GM23248 (cell line): Measurements from ENCODE around the gene LLGL1. TPM values are rescaled to one million over a fixed set of nuclear protein-coding genes. Genes with fewer than 3 reads are reported as not detected.

Experiments
- DNase-seq: peaks from one replicate; pipeline ENCODE4 v3.0.0-alpha.2; 2015
- H2AFZ ChIP-seq: fragments of 200-600 bp; sonication (generic); 2 replicates; pipeline ENCODE4 v1.6.1; 2016; ENCODE audit warnings: antibody characterized with exemption
- H3F3A ChIP-seq: fragments of 200-600 bp; sonication (generic); 2 replicates; pipeline ENCODE4 v1.6.1; 2016; ENCODE audit warnings: mild to moderate bottlenecking, antibody characterized with exemption, mixed run types; ENCODE audit not compliant: insufficient read depth
- H3K27ac ChIP-seq: fragments of 200-600 bp; sonication (generic); 2 replicates; pipeline ENCODE4 v1.5.1; 2016; ENCODE audit warnings: mild to moderate bottlenecking
- H3K27me3 ChIP-seq: fragments of 200-600 bp; sonication (generic); replicated peaks from 2 replicates; pipeline ENCODE4 v1.6.1; 2016; ENCODE audit warnings: mild to moderate bottlenecking; ENCODE audit not compliant: insufficient read depth
- H3K36me3 ChIP-seq: fragments of 200-600 bp; sonication (generic); 2 replicates; pipeline ENCODE4 v1.6.1; 2016; ENCODE audit warnings: low read depth, mild to moderate bottlenecking
- H3K4me1 ChIP-seq: fragments of 200-600 bp; sonication (generic); 2 replicates; pipeline ENCODE4 v1.6.1; 2016; ENCODE audit warnings: mild to moderate bottlenecking; ENCODE audit not compliant: insufficient read depth
- H3K4me2 ChIP-seq: fragments of 200-600 bp; sonication (generic); one replicate; pipeline ENCODE4 v1.6.1; 2016; ENCODE audit warnings: mild to moderate bottlenecking; ENCODE audit not compliant: unreplicated experiment
- H3K4me3 ChIP-seq: fragments of 200-600 bp; sonication (generic); 2 replicates; pipeline ENCODE4 v1.5.1; 2016; ENCODE audit warnings: mild to moderate bottlenecking
- H3K79me2 ChIP-seq: fragments of 200-600 bp; sonication (generic); 2 replicates; pipeline ENCODE4 v1.6.1; 2016; ENCODE audit warnings: mild to moderate bottlenecking; ENCODE audit not compliant: insufficient read depth
- H3K9ac ChIP-seq: fragments of 200-600 bp; sonication (generic); 2 replicates; pipeline ENCODE4 v1.6.1; 2016; ENCODE audit warnings: mild to moderate bottlenecking
- H3K9me2 ChIP-seq: fragments of 200-600 bp; sonication (generic); 2 replicates; pipeline ENCODE4 v1.6.1; 2016; ENCODE audit warnings: mixed run types, mild to moderate bottlenecking, moderate library complexity; ENCODE audit not compliant: insufficient read depth
- H3K9me3 ChIP-seq: fragments of 200-600 bp; sonication (generic); one replicate; pipeline ENCODE4 v1.6.1; 2017; ENCODE audit warnings: low read depth
- H4K20me1 ChIP-seq: fragments of 200-600 bp; sonication (generic); 2 replicates; pipeline ENCODE4 v1.6.0; 2016; ENCODE audit not compliant: insufficient read depth
- EZH2 ChIP-seq: fragments of 200-600 bp; sonication (generic); IDR thresholded peaks from 2 replicates; pipeline ENCODE4 v1.6.1; 2018; ENCODE audit warnings: antibody characterized with exemption, mild to moderate bottlenecking; ENCODE audit not compliant: insufficient read depth, poor library complexity, severe bottlenecking
- EZH2phosphoT487 ChIP-seq: fragments of 200-600 bp; sonication (generic); IDR thresholded peaks from 2 replicates; pipeline ENCODE4 v1.6.1; 2018; ENCODE audit warnings: antibody characterized with exemption, moderate library complexity, mild to moderate bottlenecking, low read depth; ENCODE audit not compliant: insufficient read depth
- WGBS, 2 experiments: methylation state at CpG; one replicate each; pipeline ENCODE4 v1.1.6; 2015 to 2017; ENCODE audit warnings: low lambda C conversion rate in 2 of 2, low coverage in 1 of 2; ENCODE audit errors: missing lambda C conversion rate in 2 of 2; 5-methylcytosine and 5-hydroxymethylcytosine counted together
- in situ Hi-C: fragments of 300-500 bp; cut with MboI; formaldehyde crosslinking; loops from 2 replicates; pipeline ENCODE4 v1.15.0; 2020
- polyA plus RNA-seq: library from polyadenylated mRNA; unstranded; fragments of >200 nt; fragmentation: Nextera tagmentation; extraction: Ambion mirVana; gene quantifications from 2 replicates; pipeline ENCODE4 v1.2.1, GENCODE V29; 2016
- total RNA-seq: library from RNA; depleted of rRNA; stranded (reverse); fragments of >200 nt; shearing (Covaris generic); gene quantifications from 2 replicates; pipeline ENCODE4 v1.2.3, GENCODE V29; 2014

Gene LLGL1
- total and polyA plus RNA-seq, 2 experiments from 2014 or later = 3.5 to 40.3 TPM

- H3K36me3 ChIP-seq = no peaks in the 10 kb centered on the region
- H2AFZ ChIP-seq = no peak overlapping the region
- no peaks in the 10 kb centered on the region for H3K27me3 ChIP-seq
- no peak overlapping the region for H3K9ac ChIP-seq
- H3K27ac ChIP-seq = no peak overlapping the region
- no peak for TF ChIP-seq EZH2
- no peak for TF ChIP-seq EZH2phosphoT487
- no peaks in the 10 kb centered on the region for H3K9me2 ChIP-seq
- no peaks in the 10 kb centered on the region for H4K20me1 ChIP-seq
- H3K4me2 ChIP-seq = no peak overlapping the region
- no peaks in the 10 kb centered on the region for H3K9me3 ChIP-seq
- H3K4me1 ChIP-seq = peaks cover 25% of the 10 kb centered on the region
- in situ Hi-C loops = no loop called here
- 97% methylated on average over 4 of the region's 4 CpGs for WGBS, 2 experiments
- no peak overlapping the region for H3K4me3 ChIP-seq
- peaks cover 32% of the 10 kb centered on the region for H3K79me2 ChIP-seq
- H3F3A ChIP-seq = peaks cover 5% of the 10 kb centered on the region
- DNase-seq = no peak
Observed at GRCh38 chr17:18224053-18224386, 1.4 kb upstream of the LLGL1 start.

DNA sequence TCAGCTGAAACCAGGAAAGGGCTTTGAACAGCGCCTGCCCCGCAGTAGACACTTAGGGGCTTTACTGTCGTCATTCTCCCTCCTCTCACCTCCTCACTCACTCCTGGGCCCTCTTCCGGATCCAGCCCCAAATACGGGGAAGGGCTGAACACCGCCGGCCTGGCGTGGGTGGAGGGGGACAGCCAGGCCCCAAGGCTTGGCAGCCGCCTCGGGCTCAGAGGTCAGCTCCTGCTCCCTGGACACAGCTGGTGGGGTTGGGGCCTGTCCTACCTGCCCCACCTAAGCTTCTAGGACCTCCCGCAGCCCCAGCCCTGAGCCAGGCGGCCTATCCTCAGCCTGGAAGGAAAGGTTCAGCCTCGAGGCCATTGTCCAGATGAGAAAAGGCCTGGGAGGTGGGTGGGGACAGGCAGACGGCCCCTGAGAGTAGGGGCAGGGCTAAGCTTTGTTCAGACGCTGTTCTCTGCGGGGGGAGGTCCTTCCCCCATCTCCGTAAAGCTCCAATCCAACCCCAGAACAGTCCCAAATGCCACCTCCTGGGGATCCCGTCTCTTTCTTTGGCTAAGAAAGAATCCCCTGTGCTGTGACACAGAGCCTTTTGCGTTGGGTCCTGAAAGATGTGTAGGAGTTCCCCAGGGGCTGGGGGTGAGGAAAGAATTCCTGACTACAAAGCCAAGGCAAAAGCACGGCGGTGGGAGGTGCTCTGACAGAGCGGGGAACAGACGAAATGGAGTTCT, 881 bp upstream of the LLGL1 start:
- H3K9me2 ChIP-seq = no peaks in the 10 kb centered on the region
- no peak overlapping the region for H3K27ac ChIP-seq
- no peak for TF ChIP-seq EZH2phosphoT487
- TF ChIP-seq EZH2 = no peak
- H2AFZ ChIP-seq = peak overlapping the region; percentile 82
- H3K4me2 ChIP-seq = peak overlapping the region; percentile 86
- peak overlapping the region; percentile 55 for H3K4me3 ChIP-seq
- H3K9ac ChIP-seq = peak overlapping the region; percentile 50
- in situ Hi-C loops = no loop called here
- no peaks in the 10 kb centered on the region for H3K27me3 ChIP-seq
- peaks cover 38% of the 10 kb centered on the region for H3K79me2 ChIP-seq
- 49 to 52% methylated on average over 22 to 23 of the region's 23 CpGs for WGBS, 2 experiments
- peaks cover 21% of the 10 kb centered on the region for H3K4me1 ChIP-seq
- H3K9me3 ChIP-seq = no peaks in the 10 kb centered on the region
- no peaks in the 10 kb centered on the region for H4K20me1 ChIP-seq
- H3F3A ChIP-seq = peaks cover 5% of the 10 kb centered on the region
- DNase-seq = no peak
- no peaks in the 10 kb centered on the region for H3K36me3 ChIP-seq

DNA sequence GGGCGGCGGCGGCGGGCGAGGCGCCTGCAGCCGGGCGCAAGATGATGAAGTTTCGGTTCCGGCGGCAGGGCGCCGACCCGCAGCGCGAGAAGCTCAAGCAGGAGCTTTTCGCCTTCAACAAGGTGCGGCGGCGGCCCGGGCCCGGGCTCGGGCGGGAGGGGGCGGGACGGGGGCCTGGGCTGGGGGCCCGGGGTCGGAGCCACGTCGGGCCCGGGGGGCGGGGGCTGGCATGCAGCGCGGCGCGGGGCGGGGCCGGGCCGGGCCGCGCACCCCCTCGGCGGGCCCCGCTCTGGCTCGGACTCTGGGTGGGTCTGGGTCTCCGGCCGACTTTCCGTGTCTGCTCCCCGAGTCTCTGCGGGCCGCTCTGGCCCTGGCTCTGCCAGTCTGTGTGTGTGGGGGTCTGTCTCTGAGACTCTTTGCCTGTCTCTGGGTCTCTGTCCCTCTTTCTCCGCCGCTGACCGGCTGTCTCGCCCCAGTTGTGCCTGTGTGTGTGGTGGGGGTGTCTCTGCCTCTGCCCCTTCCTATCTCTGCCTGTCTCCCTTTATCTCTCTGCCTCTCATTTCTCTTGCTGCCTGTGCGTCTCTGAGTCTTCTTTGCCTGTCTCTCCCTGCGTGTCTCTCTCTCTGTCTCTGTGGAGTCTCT, 328 bp downstream of the LLGL1 start:
- in situ Hi-C loops = no loop called here
- no peak for TF ChIP-seq EZH2
- no peak for TF ChIP-seq EZH2phosphoT487
- DNase-seq = no peak
- Histone ChIP-seq H3K36me3 (no peaks in the 10 kb centered on the region), H3K4me3 (peak overlapping the region; percentile 100), H3K4me2 (peak overlapping the region; percentile 100), H4K20me1 (no peaks in the 10 kb centered on the region), H3K27ac (peak overlapping the region; percentile 35; the same call in 1 of the 2 replicates), H3F3A (peaks cover 5% of the 10 kb centered on the region), H3K27me3 (no peaks in the 10 kb centered on the region), H3K9me2 (no peaks in the 10 kb centered on the region), H3K9ac (peak overlapping the region; percentile 89), H2AFZ (peak overlapping the region; percentile 93), H3K9me3 (no peaks in the 10 kb centered on the region), H3K4me1 (peaks cover 17% of the 10 kb centered on the region), H3K79me2 (peaks cover 47% of the 10 kb centered on the region)
- WGBS, 2 experiments = 1% methylated on average over 18 to 23 of the region's 57 CpGs

GRCh38 chr17:18226284-18226945, 980 bp downstream of the LLGL1 start:
- Histone ChIP-seq H3K4me2 (peak overlapping the region; percentile 100), H3K27me3 (no peaks in the 10 kb centered on the region), H2AFZ (peak overlapping the region; percentile 93), H3K79me2 (peaks cover 53% of the 10 kb centered on the region), H3K27ac (peak overlapping the region; percentile 35; the same call in 1 of the 2 replicates), H3F3A (peaks cover 1% of the 10 kb centered on the region), H4K20me1 (no peaks in the 10 kb centered on the region), H3K4me3 (peak overlapping the region; percentile 100), H3K36me3 (no peaks in the 10 kb centered on the region), H3K9ac (peak overlapping the region; percentile 89), H3K4me1 (peaks cover 10% of the 10 kb centered on the region; the same call in 1 of the 2 replicates), H3K9me3 (no peaks in the 10 kb centered on the region), H3K9me2 (no peaks in the 10 kb centered on the region)
- no peak for TF ChIP-seq EZH2phosphoT487
- TF ChIP-seq EZH2 = no peak
- in situ Hi-C loops = no loop called here
- peak; percentile 49 for DNase-seq
- WGBS, 2 experiments = 17 to 19% methylated on average over 13 to 16 of the region's 16 CpGs
